ENCODE data around the gene C12orf75.
A peak's percentile ranks its signal among the peaks of the same experiment; 100 is the strongest.

C12orf75 gene

GRCh38 chr12:105418821-105419291 lies 88.4 kb downstream of the C12orf75 start:
- no peak for DNase-seq (ENCODE audit: low spot score)

- DNase-seq (ENCODE audit: low spot score): no peak
These were observed 89.1 kb downstream of the C12orf75 start for GRCh38 chr12:105419606-105420005.

GRCh38 chr12:105420046-105420445 lies 89.6 kb downstream of the C12orf75 start:
- DNase-seq (ENCODE audit: low spot score): no peak

GRCh38 chr12:105420659-105421240 lies 90.3 kb downstream of the C12orf75 start:
- DNase-seq (ENCODE audit: low spot score): peak; percentile 41

Measured in CD4-positive, alpha-beta T cell treated with Interleukin-6 at 100 ng/mL for 8 hours (primary cell).